ENCODE measurements around the gene NUFIP1. TPM values are rescaled to one million over a fixed set of nuclear protein-coding genes. Genes with fewer than 3 reads are reported as not detected.

Gene NUFIP1
- polyA plus RNA-seq, 1 donor (not counting 4 experiments of a cell fraction or from before 2014, with no cell fraction given) = 3.3 TPM

- FAIRE-seq = no peak
- dilution Hi-C loops (cut with MboI; ENCODE audit: extremely low pct_ligation_motif_present, low sequenced_read_pairs) = no loop called here
Observed at GRCh38 chr13:45034342-45034741, 45.1 kb upstream of the NUFIP1 start.

GRCh38 chr13:45024847-45025246 is 35.6 kb upstream of the NUFIP1 start:
- H2AFZ ChIP-seq (ENCODE audit: control insufficient read depth, low read length) = no peak overlapping the region
- H3K4me3 ChIP-seq (ENCODE audit: control insufficient read depth in 2 of 3, extremely low read depth in 1 of 3, insufficient read depth in 2 of 3, low read depth in 1 of 3, low read length in 3 of 3) = no peak overlapping the region
- H3K9ac ChIP-seq (ENCODE audit: control insufficient read depth, extremely low read depth, insufficient read depth, low read length) = no peak overlapping the region
- H3K9me1 ChIP-seq (ENCODE audit: control insufficient read depth, extremely low read depth, insufficient read depth, low read length) = no peaks in the 10 kb centered on the region
- H3K27ac ChIP-seq (ENCODE audit: control insufficient read depth, insufficient read depth, low read length) = no peak overlapping the region
- no peaks in the 10 kb centered on the region for H3K79me2 ChIP-seq (ENCODE audit: control insufficient read depth, insufficient read depth, low read length)
- dilution Hi-C loops (cut with MboI; ENCODE audit: extremely low pct_ligation_motif_present, low sequenced_read_pairs) = no loop called here
- peaks cover 4 to 6% of the 10 kb centered on the region in 2 experiments for H3K36me3 ChIP-seq (ENCODE audit: control insufficient read depth in 2 of 2, extremely low read depth in 1 of 2, insufficient read depth in 2 of 2, low read length in 2 of 2)
- H3K27me3 ChIP-seq (ENCODE audit: control insufficient read depth, extremely low read depth, insufficient read depth, low read length) = no peaks in the 10 kb centered on the region
- TF ChIP-seq EZH2 (IDR thresholded peaks at IDR 0.05; ENCODE audit: low read length) (no peak), CTCF (optimal IDR thresholded peaks at IDR 0.05 in 1 of 3, IDR thresholded peaks at IDR 0.05 in 1 of 3, conservative IDR thresholded peaks at IDR 0.05 in 1 of 3; ENCODE audit: extremely low read depth in 1 of 3, insufficient read depth in 2 of 3, low read length in 3 of 3) (no peak)
- DNase-seq (ENCODE audit: low read depth, low spot score) = no peak
- H3K9me3 ChIP-seq (ENCODE audit: control insufficient read depth, low read depth, low read length) = no peaks in the 10 kb centered on the region
- H3K4me1 ChIP-seq (ENCODE audit: control insufficient read depth, extremely low read depth, insufficient read depth, low read length) = no peaks in the 10 kb centered on the region
- H4K20me1 ChIP-seq (ENCODE audit: control insufficient read depth, extremely low read depth, insufficient read depth, low read length) = no peaks in the 10 kb centered on the region
- H3K4me2 ChIP-seq (ENCODE audit: control insufficient read depth, extremely low read depth, insufficient read depth, low read depth, low read length) = no peak overlapping the region
- no peak for FAIRE-seq

More at GRCh38 chr13:45034342-45034741, 45.1 kb upstream of the NUFIP1 start:
- peaks cover 0 to 1% of the 10 kb centered on the region in 2 experiments for H3K36me3 ChIP-seq (ENCODE audit: control insufficient read depth in 2 of 2, extremely low read depth in 1 of 2, insufficient read depth in 2 of 2, low read length in 2 of 2)
- no peaks in the 10 kb centered on the region for H3K79me2 ChIP-seq (ENCODE audit: control insufficient read depth, insufficient read depth, low read length)
- TF ChIP-seq CTCF (optimal IDR thresholded peaks at IDR 0.05 in 1 of 3, IDR thresholded peaks at IDR 0.05 in 1 of 3, conservative IDR thresholded peaks at IDR 0.05 in 1 of 3; ENCODE audit: extremely low read depth in 1 of 3, insufficient read depth in 2 of 3, low read length in 3 of 3) (no peak), EZH2 (IDR thresholded peaks at IDR 0.05; ENCODE audit: low read length) (no peak)
- H3K4me2 ChIP-seq (ENCODE audit: control insufficient read depth, extremely low read depth, insufficient read depth, low read depth, low read length) = no peak overlapping the region
- no peaks in the 10 kb centered on the region for H3K27me3 ChIP-seq (ENCODE audit: control insufficient read depth, extremely low read depth, insufficient read depth, low read length)
- DNase-seq (ENCODE audit: low read depth, low spot score) = no peak
- no peaks in the 10 kb centered on the region for H3K9me3 ChIP-seq (ENCODE audit: control insufficient read depth, low read depth, low read length)
- no peak overlapping the region for H3K9ac ChIP-seq (ENCODE audit: control insufficient read depth, extremely low read depth, insufficient read depth, low read length)
- H4K20me1 ChIP-seq (ENCODE audit: control insufficient read depth, extremely low read depth, insufficient read depth, low read length) = no peaks in the 10 kb centered on the region
- no peak overlapping the region for H3K27ac ChIP-seq (ENCODE audit: control insufficient read depth, insufficient read depth, low read length)
- H3K4me1 ChIP-seq (ENCODE audit: control insufficient read depth, extremely low read depth, insufficient read depth, low read length) = no peaks in the 10 kb centered on the region
- H2AFZ ChIP-seq (ENCODE audit: control insufficient read depth, low read length) = no peak overlapping the region
- H3K9me1 ChIP-seq (ENCODE audit: control insufficient read depth, extremely low read depth, insufficient read depth, low read length) = no peaks in the 10 kb centered on the region
- H3K4me3 ChIP-seq (ENCODE audit: control insufficient read depth in 2 of 3, extremely low read depth in 1 of 3, insufficient read depth in 2 of 3, low read depth in 1 of 3, low read length in 3 of 3) = no peak overlapping the region
